K562 (cell line): ENCODE measurements around the gene SRRM5. TPM values are rescaled to one million over a fixed set of nuclear protein-coding genes. Genes with fewer than 3 reads are reported as not detected.

ENCODE experiments used
- CEBPZ ChIP-seq: fragments of 150-350 bp; IDR thresholded peaks from 2 replicates; pipeline ENCODE4 v1.6.1; 2014; ENCODE audit warnings: low read depth, mild to moderate bottlenecking, low read length, borderline replicate concordance
- ESRRB ChIP-seq: fragments of 250-450 bp; sonication (Bioruptor Pico); IDR thresholded peaks from 2 replicates; pipeline ENCODE4 v1.5.0; 2020; ENCODE audit warnings: mild to moderate bottlenecking, moderate library complexity, borderline replicate concordance
- HDAC6 ChIP-seq: IDR thresholded peaks from 2 replicates; pipeline ENCODE4 v1.6.1; 2012; ENCODE audit warnings: low read depth, mild to moderate bottlenecking, control low read depth, inconsistent platforms, low read length, moderate library complexity
- IRF2 ChIP-seq: sonication (generic); formaldehyde crosslinking; IDR thresholded peaks from 2 replicates; pipeline ENCODE4 v1.8.1; 2022; ENCODE audit warnings: mild to moderate bottlenecking, missing genetic modification reagents
- KDM5B ChIP-seq: fragments of 200-600 bp; sonication (generic); IDR thresholded peaks from 2 replicates; pipeline ENCODE4 v1.6.1; 2012; ENCODE audit warnings: low read depth, mild to moderate bottlenecking, moderate library complexity, low read length, control low read depth, inconsistent platforms; ENCODE audit not compliant: insufficient replicate concordance
- PBX2 ChIP-seq, 2 experiments: IDR thresholded peaks in 1 of 2; conservative IDR thresholded peaks in 1 of 2; 2 replicates each; pipeline ENCODE4 v1.6.1; 2016; ENCODE audit warnings: low read depth in 2 of 2, mild to moderate bottlenecking in 1 of 2, missing compliant biosample characterization in 1 of 2, missing genetic modification characterization in 1 of 2, moderate library complexity in 1 of 2
- PREB ChIP-seq: sonication (generic); formaldehyde crosslinking; IDR thresholded peaks from 2 replicates; pipeline ENCODE4 v1.8.1; 2023; ENCODE audit warnings: mild to moderate bottlenecking, missing genetic modification reagents
- RBFOX2 ChIP-seq: fragments of 200-400 bp; formaldehyde crosslinking; IDR thresholded peaks from 2 replicates; pipeline ENCODE4 v1.6.1; 2017; ENCODE audit warnings: low read depth, mild to moderate bottlenecking, low read length, moderate library complexity
- SMARCC2 ChIP-seq: fragments of 450-650 bp; IDR thresholded peaks from 2 replicates; pipeline ENCODE4 v1.6.1; 2017; ENCODE audit warnings: antibody characterized with exemption, moderate library complexity, mild to moderate bottlenecking, low read depth
- TAF1 ChIP-seq: IDR thresholded peaks from 2 replicates; pipeline ENCODE4 v1.6.1; 2011; ENCODE audit warnings: mild to moderate bottlenecking, low read length, moderate library complexity; ENCODE audit not compliant: insufficient read depth, control insufficient read depth, severe bottlenecking; ENCODE audit errors: extremely low read depth
- U2AF1 ChIP-seq: fragments of 200-400 bp; formaldehyde crosslinking; optimal IDR thresholded peaks from 2 replicates; pipeline ENCODE3; 2017; ENCODE audit warnings: mild to moderate bottlenecking, low read depth, low read length, moderate library complexity
- ZBTB11 ChIP-seq, 3 experiments: fragments of 200-800 bp in 1 of 3; fragments of 250-450 bp in 1 of 3; fragments of 450-650 bp in 1 of 3; sonication (Bioruptor Pico) in 1 of 3; sonication (Bioruptor generic) in 1 of 3; formaldehyde crosslinking in 1 of 3; IDR thresholded peaks; 2 replicates each; pipeline versions ENCODE4 v1.6.1 to v1.8.0; 2016 to 2022; ENCODE audit warnings: mild to moderate bottlenecking in 2 of 3, missing genetic modification characterization in 2 of 3, missing compliant biosample characterization in 1 of 3, moderate library complexity in 1 of 3
- ZZZ3 ChIP-seq: fragments of 450-650 bp; IDR thresholded peaks from 2 replicates; pipeline ENCODE4 v1.6.1; 2016; ENCODE audit warnings: antibody characterized with exemption, mild to moderate bottlenecking, moderate library complexity
- polyA plus RNA-seq, 8 experiments: library from polyadenylated mRNA; depleted of rRNA in 4 of 8; stranded (reverse) in 5 of 8; unstranded in 3 of 8; fragments of >200 nt; fragmentation: Nextera tagmentation in 2 of 8; fragmentation: Illumina TruSeq in 1 of 8; extraction: Ambion mirVana in 2 of 8; extraction: Trizol in 1 of 8; gene quantifications; 2 replicates each; pipeline versions ENCODE4 v1.2.1 to v1.2.3, GENCODE V29; 2011 to 2014; ENCODE audit warnings: inconsistent platforms in 1 of 8, missing spikeins in 1 of 8
- total RNA-seq, 7 experiments: library from RNA; depleted of rRNA in 6 of 7; stranded (reverse); fragments of >200 nt in 6 of 7; fragmentation: Illumina TruSeq in 2 of 7; extraction: Trizol in 2 of 7; gene quantifications; 2 replicates each; pipeline versions ENCODE4 v1.2.1 to v1.2.3, GENCODE V29; 2011 to 2021; ENCODE audit warnings: low replicate concordance in 1 of 7

SRRM5 gene
- total and polyA plus RNA-seq, 9 of the 15 experiments (the other 6 are each of a cell fraction or from before 2014, with no cell fraction given), result 0.09 to 0.45 (median 0.18) TPM; not detected in 2

GRCh38 chr19:43595999-43596841 lies 15.7 kb upstream of the SRRM5 start, which contains the start of the genes IRGQ and ZNF576 (continued):
- no peak for TF ChIP-seq PREB (CRISPR knock-in tag)
- peak; percentile 85 for TF ChIP-seq ZZZ3
- no peak for TF ChIP-seq SMARCC2
- no peak for TF ChIP-seq U2AF1
- no peak for TF ChIP-seq CEBPZ
- TF ChIP-seq ESRRB (CRISPR knock-in tag), result no peak
- TF ChIP-seq ZBTB11 (CRISPR knock-in tag; IDR thresholded peaks at IDR 0.05), result 0 out of 6 replicates have a peak, but pooled peaks of 1 of the 3 experiments have one; percentile 30
- peak; percentile 58 for TF ChIP-seq KDM5B
- TF ChIP-seq TAF1, result peak; percentile 73
- TF ChIP-seq RBFOX2, result peak; percentile 74
- TF ChIP-seq HDAC6, result no peak
- TF ChIP-seq IRF2, result no peak
- no peak for TF ChIP-seq PBX2 (CRISPR knock-in tag; IDR thresholded peaks at IDR 0.05; ENCODE audit: low read depth)
- TF ChIP-seq PBX2 (tag; conservative IDR thresholded peaks at IDR 0.05; ENCODE audit: low read depth), result 0 out of 2 replicates have a peak, but pooled peaks have one; percentile 14
